HepG2 (cell line): ENCODE measurements around the gene LIG4. TPM values are rescaled to one million over a fixed set of nuclear protein-coding genes. Genes with fewer than 3 reads are reported as not detected.

Experiments used
- BCL6 ChIP-seq: IDR thresholded peaks from 2 replicates; pipeline ENCODE4 v1.6.1; 2016; ENCODE audit warnings: missing genetic modification reagents, missing compliant biosample characterization
- CBFB ChIP-seq: sonication (generic); formaldehyde crosslinking; IDR thresholded peaks from 2 replicates; pipeline ENCODE4 v1.4.0; 2020; ENCODE audit warnings: missing genetic modification reagents
- ISL2 ChIP-seq: sonication (generic); formaldehyde crosslinking; IDR thresholded peaks from 2 replicates; pipeline ENCODE4 v1.5.0; 2020; ENCODE audit warnings: missing genetic modification reagents
- NFAT5 ChIP-seq: sonication (generic); formaldehyde crosslinking; IDR thresholded peaks from 2 replicates; pipeline ENCODE4 v1.4.0; 2020; ENCODE audit warnings: missing genetic modification reagents
- NR2F6 ChIP-seq, 2 experiments: IDR thresholded peaks; 2 replicates each; pipeline ENCODE4 v1.6.1; 2016; ENCODE audit warnings: antibody characterized with exemption in 1 of 2, mild to moderate bottlenecking in 1 of 2
- PHB2 ChIP-seq: fragments of 450-650 bp; IDR thresholded peaks from 2 replicates; pipeline ENCODE4 v1.6.1; 2018; ENCODE audit not compliant: partially characterized antibody
- PHF21A ChIP-seq: sonication (generic); formaldehyde crosslinking; IDR thresholded peaks from 2 replicates; pipeline ENCODE4 v1.5.0; 2020; ENCODE audit warnings: mild to moderate bottlenecking, missing genetic modification reagents
- POGZ ChIP-seq: sonication (generic); formaldehyde crosslinking; IDR thresholded peaks from 2 replicates; pipeline ENCODE4 v1.4.0; 2020; ENCODE audit warnings: mild to moderate bottlenecking, missing genetic modification reagents
- POLR2AphosphoS2 ChIP-seq: IDR thresholded peaks from 2 replicates; pipeline ENCODE4 v1.6.1; 2011; ENCODE audit warnings: low read depth, low read length, improper control_type of control experiment
- RFXAP ChIP-seq: sonication (generic); formaldehyde crosslinking; IDR thresholded peaks from 2 replicates; pipeline ENCODE4 v1.4.0; 2020; ENCODE audit warnings: missing genetic modification reagents, borderline replicate concordance
- TEAD2 ChIP-seq: sonication (generic); formaldehyde crosslinking; IDR thresholded peaks from 2 replicates; pipeline ENCODE4 v1.9.0; 2021; ENCODE audit warnings: missing genetic modification reagents
- ZBTB4 ChIP-seq: sonication (generic); formaldehyde crosslinking; IDR thresholded peaks from 2 replicates; pipeline ENCODE4 v1.4.0; 2020; ENCODE audit warnings: missing genetic modification reagents, mild to moderate bottlenecking, borderline replicate concordance
- ZNF746 ChIP-seq: sonication (generic); formaldehyde crosslinking; IDR thresholded peaks from 2 replicates; pipeline ENCODE4 v1.8.0; 2022; ENCODE audit warnings: mild to moderate bottlenecking, missing genetic modification reagents
- ZSCAN25 ChIP-seq: sonication (generic); formaldehyde crosslinking; IDR thresholded peaks from 2 replicates; pipeline ENCODE4 v1.8.0; 2022; ENCODE audit warnings: mild to moderate bottlenecking, missing genetic modification reagents
- ZSCAN31 ChIP-seq: sonication (generic); formaldehyde crosslinking; IDR thresholded peaks from 2 replicates; pipeline ENCODE4 v1.5.0; 2020; ENCODE audit warnings: low read depth, mild to moderate bottlenecking, missing genetic modification reagents
- ZZZ3 ChIP-seq: sonication (generic); formaldehyde crosslinking; IDR thresholded peaks from 2 replicates; pipeline ENCODE4 v1.4.0; 2020; ENCODE audit warnings: missing genetic modification reagents, mild to moderate bottlenecking, borderline replicate concordance
- polyA plus RNA-seq, 8 experiments: library from polyadenylated mRNA; depleted of rRNA in 3 of 8; stranded (reverse) in 7 of 8; unstranded in 1 of 8; fragments of >200 nt; fragmentation: Illumina TruSeq in 4 of 8; extraction: Trizol in 4 of 8; gene quantifications; 2 replicates each; pipeline versions ENCODE4 v1.2.1 to v1.2.3, GENCODE V29; 2011 to 2016; ENCODE audit warnings: low read depth in 4 of 8, missing spikeins in 1 of 8, mixed read lengths in 1 of 8; ENCODE audit not compliant: insufficient read depth in 1 of 8
- total RNA-seq, 5 experiments: library from RNA; depleted of rRNA; stranded (reverse); fragments of >200 nt; fragmentation: Illumina TruSeq; extraction: Trizol; gene quantifications; 2 replicates each; pipeline ENCODE4 v1.2.3, GENCODE V29; 2016; ENCODE audit warnings: low read depth in 1 of 5
- TF ChIP-seq, protein P1 (sequence below), 2 experiments: sonication (generic) in 1 of 2; formaldehyde crosslinking in 1 of 2; IDR thresholded peaks; 2 replicates each; pipeline versions ENCODE4 v1.5.1 to v1.6.1; 2011 to 2020; ENCODE audit warnings: borderline replicate concordance in 1 of 2, low read depth in 1 of 2, low read length in 1 of 2, mild to moderate bottlenecking in 1 of 2, missing genetic modification reagents in 1 of 2, moderate library complexity in 1 of 2

LIG4 gene
- total and polyA plus RNA-seq, 2 of the 13 experiments (the other 11 are each of a cell fraction or from before 2014, with no cell fraction given), result 4.0 to 4.5 TPM

DNA sequence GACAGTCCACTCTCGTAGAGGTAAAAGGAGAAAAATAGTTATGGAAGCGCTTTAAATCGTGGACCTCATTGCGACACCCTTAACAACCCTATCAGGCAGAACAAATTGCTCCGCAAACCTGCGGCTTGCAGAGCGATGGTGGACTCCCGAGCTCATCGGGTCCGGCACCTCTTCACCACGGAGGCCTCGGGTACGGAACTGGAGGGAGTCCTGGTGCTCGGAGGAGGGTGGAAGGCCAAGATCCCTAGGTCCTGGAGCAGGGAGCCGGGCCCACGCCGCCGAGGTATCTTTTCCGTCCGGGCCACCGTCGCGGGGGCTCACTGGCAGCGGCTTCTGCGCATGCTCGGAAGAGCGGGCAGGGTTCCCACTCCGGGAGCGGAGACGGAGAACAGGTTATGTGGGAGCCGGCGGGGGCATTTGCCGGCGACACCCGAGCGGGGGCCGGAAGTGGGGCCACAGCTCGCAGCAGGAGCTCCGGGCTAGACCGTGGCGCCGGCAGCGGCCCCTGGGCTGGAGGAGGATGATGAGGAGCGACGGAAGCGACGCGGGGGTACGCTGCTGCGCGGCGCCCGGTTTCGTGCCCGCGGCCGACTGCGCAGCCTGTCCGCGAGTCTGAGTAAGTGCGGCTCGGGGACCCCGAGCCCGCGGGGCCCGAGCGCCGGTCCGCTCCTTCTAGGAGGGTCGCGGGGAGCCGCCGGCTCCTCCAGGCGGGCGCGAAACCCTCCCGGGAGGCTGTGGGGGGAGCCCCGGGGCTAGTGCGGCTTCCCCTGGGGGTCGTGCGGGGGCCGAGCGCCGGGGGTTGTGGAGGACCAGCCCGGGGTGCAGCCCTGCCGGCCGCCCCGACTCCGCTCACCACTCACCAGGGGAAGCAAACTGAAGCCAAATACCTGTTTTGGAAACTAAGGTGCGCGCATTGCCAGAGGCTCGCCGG lies 3.0 kb upstream of the LIG4 start, which contains the start of gene ABHD13 (continued):
- 0 out of 2 replicates have a peak, but pooled peaks have one; percentile 62 for TF ChIP-seq ZBTB4
- TF ChIP-seq NFAT5 (CRISPR knock-in tag), result 0 out of 2 replicates have a peak, but pooled peaks have one; percentile 22
- TF ChIP-seq ZZZ3 (CRISPR knock-in tag), result peak; percentile 47; the same call in 1 of the 2 replicates
- TF ChIP-seq ZSCAN25 (CRISPR knock-in tag), result 0 out of 2 replicates have a peak, but pooled peaks have one; percentile 35
- TF ChIP-seq ZSCAN31, result no peak; the same call in 1 of the 2 replicates
- TF ChIP-seq POGZ (CRISPR knock-in tag), result peak; percentile 81
- TF ChIP-seq RFXAP, result 0 out of 2 replicates have a peak, but pooled peaks have one; percentile 59
- TF ChIP-seq TEAD2 (CRISPR knock-in tag), result no peak
- TF ChIP-seq CBFB (CRISPR knock-in tag), result peak; percentile 76; the same call in 1 of the 2 replicates
- no peak for TF ChIP-seq NR2F6 (IDR thresholded peaks at IDR 0.05)
- TF ChIP-seq NR2F6 (CRISPR knock-in tag; IDR thresholded peaks at IDR 0.05), result no peak
- TF ChIP-seq BCL6 (CRISPR knock-in tag), result peak; percentile 65; the same call in 1 of the 2 replicates
- no peak for TF ChIP-seq PHB2
- TF ChIP-seq ISL2 (CRISPR knock-in tag), result peak; percentile 74
- peak; percentile 72 for TF ChIP-seq PHF21A (CRISPR knock-in tag)
- no peak for TF ChIP-seq POLR2AphosphoS2
- TF ChIP-seq ZNF746 (CRISPR knock-in tag), result 0 out of 2 replicates have a peak, but pooled peaks have one; percentile 49
- TF ChIP-seq, protein P1, sequence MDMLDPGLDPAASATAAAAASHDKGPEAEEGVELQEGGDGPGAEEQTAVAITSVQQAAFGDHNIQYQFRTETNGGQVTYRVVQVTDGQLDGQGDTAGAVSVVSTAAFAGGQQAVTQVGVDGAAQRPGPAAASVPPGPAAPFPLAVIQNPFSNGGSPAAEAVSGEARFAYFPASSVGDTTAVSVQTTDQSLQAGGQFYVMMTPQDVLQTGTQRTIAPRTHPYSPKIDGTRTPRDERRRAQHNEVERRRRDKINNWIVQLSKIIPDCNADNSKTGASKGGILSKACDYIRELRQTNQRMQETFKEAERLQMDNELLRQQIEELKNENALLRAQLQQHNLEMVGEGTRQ (IDR thresholded peaks at IDR 0.05; ENCODE audit: low read depth, low read length), result no peak
- TF ChIP-seq, protein P1 (CRISPR knock-in tag; IDR thresholded peaks at IDR 0.05; ENCODE audit: borderline replicate concordance), result no peak; the same call in 1 of the 2 replicates
